HG02610 (cell line): ENCODE measurements around the gene POLDIP3.

Source experiments
- ATAC-seq: cut with Tn5 transposase; IDR thresholded peaks from one replicate; pipeline ENCODE4 v1.9.1; 2021; ENCODE audit warnings: mild to moderate bottlenecking, moderate library complexity; ENCODE audit not compliant: unreplicated experiment

POLDIP3 gene, protein sequence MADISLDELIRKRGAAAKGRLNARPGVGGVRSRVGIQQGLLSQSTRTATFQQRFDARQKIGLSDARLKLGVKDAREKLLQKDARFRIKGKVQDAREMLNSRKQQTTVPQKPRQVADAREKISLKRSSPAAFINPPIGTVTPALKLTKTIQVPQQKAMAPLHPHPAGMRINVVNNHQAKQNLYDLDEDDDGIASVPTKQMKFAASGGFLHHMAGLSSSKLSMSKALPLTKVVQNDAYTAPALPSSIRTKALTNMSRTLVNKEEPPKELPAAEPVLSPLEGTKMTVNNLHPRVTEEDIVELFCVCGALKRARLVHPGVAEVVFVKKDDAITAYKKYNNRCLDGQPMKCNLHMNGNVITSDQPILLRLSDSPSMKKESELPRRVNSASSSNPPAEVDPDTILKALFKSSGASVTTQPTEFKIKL

DNA sequence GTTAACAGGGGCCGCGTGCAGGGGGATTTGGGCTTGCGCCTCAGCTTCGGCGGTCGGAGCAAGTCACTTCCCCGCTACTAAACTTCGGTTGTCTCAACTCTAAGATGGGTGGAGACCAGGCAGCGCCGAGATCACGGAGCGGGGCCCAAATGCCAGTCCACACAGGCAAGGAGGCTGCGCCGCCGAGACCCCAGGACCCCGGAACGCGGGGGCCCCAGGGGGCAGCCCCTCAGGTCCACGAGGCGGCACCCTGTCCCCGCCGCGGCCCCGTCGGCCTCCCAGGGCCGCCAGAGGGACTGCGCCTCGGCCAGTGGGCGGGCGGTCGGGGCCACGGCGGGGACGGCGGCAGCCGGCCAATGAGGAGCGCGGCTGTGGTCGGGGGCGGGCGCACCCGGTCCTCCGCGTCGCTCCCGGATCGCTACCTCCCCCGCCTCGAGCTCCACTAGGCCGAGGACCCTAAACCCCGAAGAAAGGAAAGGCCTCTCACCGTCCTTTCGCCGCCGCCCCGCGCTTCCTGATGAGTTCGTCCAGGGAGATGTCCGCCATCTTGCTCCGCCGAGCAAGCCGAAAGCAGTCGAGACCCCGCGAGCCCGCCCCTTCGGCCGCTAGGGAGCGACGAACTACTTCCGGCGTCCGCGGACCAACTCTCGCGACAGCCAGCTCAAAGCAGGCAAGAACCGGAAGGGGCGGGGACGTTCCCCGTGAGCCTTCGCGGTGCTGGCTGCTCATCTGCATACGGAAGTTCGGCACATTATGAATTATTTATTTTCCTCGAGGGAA lies at the start of gene POLDIP3:
POLDIP3 (minus strand) TSS at position 572 of the 780 bp plus-strand sequence; CDS start at position 546, 26 bp downstream.
- peak; percentile 59 for ATAC-seq

GRCh38 chr22:42661985-42662831 lies 47.5 kb upstream of the POLDIP3 start:
- no peak for ATAC-seq

- ATAC-seq: no peak
Observed at GRCh38 chr22:42656578-42656977, 41.9 kb upstream of the POLDIP3 start.

DNA sequence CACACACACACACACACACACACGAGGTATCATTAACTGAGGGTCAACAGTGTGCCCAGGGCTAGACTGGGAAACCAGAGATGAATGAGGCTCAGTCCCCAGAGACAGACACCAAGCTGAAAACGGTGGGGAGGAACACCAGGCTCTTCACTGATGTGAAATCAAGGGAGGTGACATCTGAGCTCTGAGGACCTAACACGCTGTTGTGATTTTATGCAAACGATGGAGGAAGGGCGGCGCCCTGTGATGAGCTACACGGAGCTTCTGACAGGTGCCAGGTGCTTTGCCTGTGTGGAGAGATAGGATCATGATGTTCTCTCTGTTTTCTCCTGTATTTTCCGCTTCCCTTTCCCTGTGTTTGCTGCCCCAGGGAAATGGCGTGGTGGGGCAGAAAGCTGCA lies 41.0 kb upstream of the POLDIP3 start:
- peak; percentile 45 for ATAC-seq

DNA sequence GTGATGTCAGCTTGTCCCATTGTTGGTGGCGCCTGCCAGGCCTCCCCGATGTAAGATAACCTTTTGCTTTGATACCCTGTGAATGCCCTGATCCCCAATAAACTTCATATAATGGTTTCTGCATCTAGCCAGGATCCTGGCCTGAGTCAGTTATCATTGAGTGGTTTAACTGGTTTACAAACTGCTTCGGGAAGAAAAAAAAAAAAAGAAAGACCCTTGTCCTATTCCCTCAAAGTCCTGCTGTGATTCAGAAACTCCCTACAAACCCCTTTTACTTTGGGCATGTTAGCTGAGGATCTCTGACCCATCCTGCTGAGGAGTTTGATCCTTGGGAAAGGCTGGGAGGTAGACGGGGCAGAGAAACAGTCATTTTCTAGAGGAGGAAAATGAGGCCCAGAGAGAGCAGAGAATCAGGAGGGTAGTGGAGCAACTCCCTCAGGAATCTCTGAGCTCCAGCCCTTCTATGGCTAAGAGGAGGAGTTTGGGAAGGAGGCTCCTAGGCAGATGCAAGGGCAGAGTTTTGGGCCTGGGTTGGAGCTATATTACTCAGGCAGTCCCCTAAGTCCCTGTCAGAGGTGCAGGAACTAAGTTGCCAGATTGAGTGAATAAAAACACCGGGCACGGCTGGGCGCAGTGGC lies 39.9 kb upstream of the POLDIP3 start:
- no peak for ATAC-seq

DNA sequence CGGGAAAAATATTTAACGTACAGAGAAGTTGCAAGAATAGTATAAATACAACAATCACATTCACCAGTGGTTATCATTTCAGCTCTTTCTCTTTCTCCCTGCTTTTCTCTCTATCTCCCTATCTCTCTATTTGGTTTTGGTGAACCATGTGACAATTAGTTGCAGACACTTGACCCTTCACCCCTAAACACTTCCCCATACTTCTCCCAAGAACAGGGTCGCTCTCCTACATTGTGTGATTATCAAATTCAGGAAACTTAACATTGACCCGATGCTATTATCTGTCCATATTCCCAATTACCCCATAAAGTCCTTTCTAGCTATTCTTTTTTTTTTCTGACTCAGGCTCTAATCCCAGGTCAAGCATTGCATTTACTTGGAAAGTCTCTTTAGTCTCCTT lies 39.3 kb upstream of the POLDIP3 start:
- ATAC-seq: no peak

- ATAC-seq: no peak
Observed at GRCh38 chr22:42651134-42651533, 36.5 kb upstream of the POLDIP3 start.

DNA sequence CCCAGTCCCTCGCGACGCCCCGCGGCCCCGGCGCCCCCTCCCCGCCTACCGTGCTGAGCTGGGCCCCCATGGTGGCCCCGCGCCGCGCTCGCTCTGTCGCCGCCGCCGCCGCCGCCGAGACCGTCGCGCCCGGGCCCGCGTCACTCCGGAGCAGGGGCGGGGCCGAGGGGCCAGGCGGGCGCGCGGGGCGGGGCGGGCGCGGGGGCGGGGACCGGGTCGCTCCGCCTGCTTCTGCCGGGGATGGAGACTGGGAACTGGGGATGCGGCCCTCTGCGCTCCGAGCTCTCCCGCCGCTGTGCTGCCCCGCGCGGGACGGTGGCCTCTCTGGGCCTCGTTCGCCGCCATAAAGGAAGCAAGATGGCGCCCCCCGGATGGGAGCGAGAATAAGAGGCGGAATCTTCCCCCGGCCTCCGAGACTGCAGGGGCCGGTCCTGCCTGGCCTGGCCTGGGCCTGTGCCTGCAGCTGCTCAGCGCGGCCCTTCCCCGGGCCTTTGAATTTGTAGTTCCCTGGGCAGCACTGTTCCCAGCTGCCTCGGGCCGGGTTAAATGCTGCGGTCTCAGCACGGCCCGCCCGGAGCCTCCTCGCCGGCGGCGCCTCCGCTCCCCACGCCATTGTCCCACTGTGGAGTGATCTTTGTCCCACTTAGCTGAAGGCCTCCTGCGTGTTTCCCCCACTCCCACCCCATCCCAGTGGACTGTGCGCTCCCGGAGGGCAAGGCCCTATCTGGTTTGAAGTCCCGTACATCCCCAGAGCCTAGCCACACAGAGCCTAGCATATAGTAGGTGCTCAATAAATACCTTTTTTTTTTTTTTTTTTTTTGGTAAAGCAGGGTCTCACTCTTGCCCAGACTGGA lies 34.8 kb upstream of the POLDIP3 start, which contains the start of gene CYB5R3:
CYB5R3 (minus strand) TSS at position 147 of the 854 bp plus-strand sequence; CDS start at position 70, 77 bp downstream.
- peak; percentile 69 for ATAC-seq

- peak; percentile 36 for ATAC-seq
Observed at GRCh38 chr22:42648368-42649245, 33.9 kb upstream of the POLDIP3 start.

GRCh38 chr22:42648017-42648367 lies 33.3 kb upstream of the POLDIP3 start:
- ATAC-seq: no peak

DNA sequence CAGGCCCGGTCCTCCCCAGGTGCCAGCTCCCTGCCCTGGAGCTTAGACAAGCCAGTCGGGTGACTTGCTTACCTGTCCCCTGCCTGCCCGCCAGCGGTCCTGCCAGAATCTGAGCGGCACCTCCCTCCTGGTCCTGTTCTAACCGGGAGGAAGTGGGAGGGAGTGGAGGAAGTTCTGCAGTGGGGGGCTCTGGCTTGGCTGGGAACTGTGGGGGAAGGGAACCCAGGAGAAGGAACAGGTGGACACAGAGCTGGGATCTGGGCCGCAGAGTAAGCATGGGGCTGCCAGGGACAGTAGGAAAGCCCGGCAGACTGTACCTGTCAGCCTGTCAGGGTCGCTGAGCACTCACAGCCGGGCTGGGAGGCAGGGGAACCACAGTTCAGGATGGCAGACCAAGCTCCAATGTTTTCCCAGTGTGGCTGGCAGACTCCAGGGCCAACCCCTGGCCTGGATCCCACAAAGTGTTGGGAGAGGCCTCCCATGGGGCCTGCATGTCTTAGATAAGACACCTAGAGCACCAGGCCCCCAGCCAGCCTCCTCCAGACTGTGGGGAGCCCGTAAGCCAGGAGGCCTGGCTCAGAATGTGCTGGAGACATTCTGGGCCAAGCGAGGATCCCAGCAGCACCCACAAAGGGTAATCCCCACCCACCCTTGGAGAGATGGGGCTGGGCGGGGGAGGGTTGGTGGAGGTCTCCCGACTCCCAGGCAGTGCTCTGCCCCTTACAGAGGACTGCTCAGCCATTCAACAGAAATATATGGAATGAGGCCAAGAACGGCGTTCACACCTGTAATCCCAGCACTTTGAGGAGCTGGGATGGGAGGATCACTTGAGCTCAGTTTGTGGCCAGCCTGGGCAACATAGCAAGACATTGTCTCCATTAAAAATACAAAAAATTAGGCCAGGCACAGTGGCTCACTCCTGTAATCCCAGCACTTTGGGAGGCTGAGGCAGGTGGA lies 32.2 kb upstream of the POLDIP3 start:
- ATAC-seq: no peak

DNA sequence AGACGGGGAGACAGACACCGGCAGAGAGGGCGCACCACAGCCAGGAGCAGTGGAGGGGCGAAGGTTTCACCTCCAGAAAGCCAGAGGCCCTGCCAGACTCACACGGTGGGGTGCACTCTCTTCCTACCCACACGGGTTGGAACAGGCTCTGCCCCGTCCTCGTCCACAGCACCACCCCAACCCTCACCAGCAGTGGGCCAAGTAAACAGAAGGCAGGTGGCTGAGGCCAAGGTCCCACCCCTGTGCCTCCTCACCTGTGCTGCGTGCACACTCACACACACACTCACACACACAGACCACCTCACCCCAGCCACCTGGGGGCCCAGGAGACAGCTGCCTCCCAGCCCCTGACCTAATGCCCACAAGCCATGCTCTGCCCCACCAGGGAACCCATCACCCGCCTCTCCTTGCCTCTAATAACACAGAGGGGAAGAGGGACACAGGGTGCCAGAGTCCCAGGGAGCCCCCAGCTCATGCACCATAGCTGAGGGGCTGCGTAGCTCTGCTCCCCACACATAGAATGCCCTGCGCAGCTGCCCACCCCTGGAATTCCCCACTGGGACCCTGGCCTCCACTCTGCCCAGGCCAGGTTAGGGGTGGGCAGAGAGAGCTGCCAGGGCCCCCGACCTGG lies 31.4 kb upstream of the POLDIP3 start:
- ATAC-seq: no peak

GRCh38 chr22:42645341-42645937 lies 30.8 kb upstream of the POLDIP3 start:
- no peak for ATAC-seq

- no peak for ATAC-seq
Observed at GRCh38 chr22:42644422-42645340, 30.0 kb upstream of the POLDIP3 start.

DNA sequence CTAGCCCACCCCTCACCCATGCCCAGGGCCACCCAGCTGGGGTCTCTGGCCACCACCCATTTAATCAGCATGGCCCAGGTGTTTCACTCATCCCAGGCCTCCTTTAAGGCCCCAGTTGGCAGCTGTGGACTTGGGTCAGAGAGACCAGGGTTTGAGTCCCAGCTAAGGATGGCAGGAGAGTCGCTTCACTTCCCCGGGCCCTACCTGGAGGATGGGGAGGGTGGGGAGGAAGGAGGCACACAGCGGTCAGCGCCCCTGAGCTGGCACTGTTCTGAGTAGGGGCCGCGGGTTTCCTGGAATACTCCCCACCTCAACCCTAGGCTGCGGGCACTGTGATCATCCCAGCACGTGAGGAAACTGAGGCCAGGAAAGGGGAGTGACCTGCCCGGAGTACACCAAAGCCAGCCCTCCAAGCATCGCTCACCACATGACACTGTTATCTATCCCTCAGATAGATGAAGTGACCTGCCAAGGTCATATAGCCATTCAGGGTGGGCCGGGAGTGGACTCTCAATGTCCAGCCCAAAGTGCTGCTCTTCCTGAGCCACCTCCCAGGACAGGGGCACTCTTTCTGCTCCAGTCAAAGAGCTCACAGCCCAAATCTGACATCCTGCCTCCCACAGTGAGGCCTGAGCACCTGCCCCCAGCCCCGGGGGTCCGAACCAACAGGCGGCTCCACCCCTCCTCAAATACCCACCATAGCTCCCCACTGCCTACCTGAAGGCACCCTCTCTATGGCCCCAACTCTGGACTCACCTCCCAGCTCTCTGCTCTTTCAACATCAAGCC lies 29.1 kb upstream of the POLDIP3 start:
- no peak for ATAC-seq
